ENCODE measurements around the gene SLC23A2.
A peak's percentile ranks its signal among the peaks of the same experiment; 100 is the strongest.

SLC23A2 gene

GRCh38 chr20:4836473-4836872 lies 164.8 kb downstream of the SLC23A2 start:
- DNase-seq = no peak

DNA sequence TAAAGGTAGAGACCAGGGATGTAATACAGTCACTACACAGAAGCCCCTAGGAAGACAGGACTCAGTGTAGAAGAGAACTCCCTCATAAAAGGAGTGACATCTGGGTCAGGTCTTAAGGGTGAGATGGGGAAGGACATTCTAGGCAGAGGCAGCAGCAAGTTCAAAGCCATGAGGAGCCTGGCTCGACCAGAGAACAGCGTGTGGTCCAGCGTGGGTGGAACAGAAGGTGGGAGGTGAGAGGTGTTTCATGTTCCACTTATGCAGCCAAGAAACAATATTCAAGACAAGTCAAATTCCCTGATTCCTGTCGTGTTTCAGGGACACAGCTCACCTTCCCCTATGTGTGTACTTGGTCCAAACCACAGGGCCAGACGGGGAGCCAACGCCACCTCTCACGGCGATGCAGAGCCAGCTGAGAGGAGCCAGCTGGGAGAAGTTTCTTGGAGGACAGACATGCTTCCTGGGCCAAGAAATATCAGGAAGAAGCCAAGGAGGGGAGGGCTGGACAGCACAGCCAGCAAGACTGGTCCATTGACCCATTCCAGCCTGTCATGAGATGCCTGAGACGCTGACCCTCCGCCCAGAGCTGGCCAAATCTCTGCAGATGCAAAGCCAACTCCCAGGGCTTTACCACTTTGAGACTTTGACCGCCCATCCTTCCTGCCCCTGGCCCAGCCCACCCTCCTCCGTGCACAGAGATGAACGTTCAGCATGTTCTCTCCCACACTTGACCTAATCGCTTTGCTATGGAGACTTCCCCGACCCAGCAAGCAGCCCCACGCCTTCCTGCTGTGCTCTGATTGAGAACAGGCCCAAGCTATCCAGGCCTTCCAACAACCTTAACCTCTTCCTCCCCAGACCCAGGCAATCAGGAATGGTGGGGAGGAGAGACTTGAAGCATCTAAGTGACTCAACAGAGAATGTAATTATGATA lies 165.8 kb downstream of the SLC23A2 start:
- DNase-seq = no peak

DNA sequence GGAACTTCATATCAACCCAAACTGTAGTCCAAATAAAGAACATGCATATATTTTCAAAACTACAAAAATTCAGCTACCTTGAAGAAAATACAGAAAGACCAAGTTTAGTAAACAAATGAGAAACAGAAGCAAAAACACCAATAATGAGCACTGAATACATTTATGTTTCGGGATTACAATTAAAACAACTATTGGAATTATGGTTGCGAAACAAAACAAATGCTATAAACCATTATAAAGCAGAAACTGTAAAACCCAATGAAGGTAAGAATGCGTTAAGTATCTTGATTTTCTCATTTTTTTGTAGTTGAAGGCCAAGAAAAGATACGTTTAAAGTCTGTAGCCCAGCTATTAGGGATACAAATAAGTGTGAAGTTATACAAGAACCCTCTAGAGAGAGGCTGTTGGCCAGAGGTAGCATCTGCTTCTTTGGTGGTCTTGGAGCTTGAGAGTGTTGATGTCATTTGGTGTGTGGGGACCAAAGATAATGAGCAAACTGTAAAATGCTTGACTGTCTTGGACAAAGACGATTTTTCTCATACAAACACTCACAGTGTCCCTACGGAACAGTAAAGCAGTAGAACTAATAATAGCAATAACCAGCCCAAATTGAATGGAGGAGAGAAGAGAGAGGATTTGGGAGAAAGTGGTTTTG lies 168.1 kb downstream of the SLC23A2 start:
- DNase-seq = no peak

DNA sequence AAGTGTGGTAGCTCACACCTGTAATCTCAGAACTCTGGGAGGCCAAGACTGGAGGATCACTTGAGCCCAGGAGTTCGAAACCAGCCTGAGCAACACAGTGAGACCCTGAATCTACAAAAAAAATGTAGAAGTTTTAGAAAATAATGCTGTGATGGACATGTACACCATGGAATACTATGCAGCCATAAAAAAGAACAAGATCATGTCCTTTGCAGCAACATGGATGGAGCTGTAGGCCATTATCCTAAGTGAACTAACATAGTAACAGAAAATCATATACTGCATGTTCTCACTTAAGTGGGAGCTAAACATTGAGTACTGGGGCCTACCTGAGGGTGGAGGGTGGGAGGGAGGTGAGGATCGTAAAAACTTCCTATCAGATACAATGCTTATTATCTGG lies 168.8 kb downstream of the SLC23A2 start:
- DNase-seq = no peak

DNA sequence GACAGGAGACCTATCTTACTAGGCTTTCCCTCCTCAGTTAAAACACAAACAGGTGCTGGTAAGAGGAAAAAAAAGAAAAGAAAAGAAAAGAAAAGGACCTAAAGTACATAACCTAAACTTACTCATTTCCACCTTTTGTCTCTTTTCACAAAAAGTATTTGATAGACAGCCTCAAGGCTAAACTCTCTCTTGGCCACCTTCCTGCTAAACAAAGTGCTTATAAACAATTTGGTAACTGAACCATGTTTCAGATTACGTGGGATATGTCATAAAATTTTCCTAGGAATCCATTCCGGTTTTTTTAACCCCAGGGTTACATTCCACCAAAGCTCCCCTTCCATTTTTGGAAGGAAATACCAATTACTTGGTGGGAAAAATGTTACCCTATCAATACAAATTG lies 170.6 kb downstream of the SLC23A2 start:
- no peak for DNase-seq

- no peak for DNase-seq
Observed at GRCh38 chr20:4830259-4830658, 171.1 kb downstream of the SLC23A2 start.

DNA sequence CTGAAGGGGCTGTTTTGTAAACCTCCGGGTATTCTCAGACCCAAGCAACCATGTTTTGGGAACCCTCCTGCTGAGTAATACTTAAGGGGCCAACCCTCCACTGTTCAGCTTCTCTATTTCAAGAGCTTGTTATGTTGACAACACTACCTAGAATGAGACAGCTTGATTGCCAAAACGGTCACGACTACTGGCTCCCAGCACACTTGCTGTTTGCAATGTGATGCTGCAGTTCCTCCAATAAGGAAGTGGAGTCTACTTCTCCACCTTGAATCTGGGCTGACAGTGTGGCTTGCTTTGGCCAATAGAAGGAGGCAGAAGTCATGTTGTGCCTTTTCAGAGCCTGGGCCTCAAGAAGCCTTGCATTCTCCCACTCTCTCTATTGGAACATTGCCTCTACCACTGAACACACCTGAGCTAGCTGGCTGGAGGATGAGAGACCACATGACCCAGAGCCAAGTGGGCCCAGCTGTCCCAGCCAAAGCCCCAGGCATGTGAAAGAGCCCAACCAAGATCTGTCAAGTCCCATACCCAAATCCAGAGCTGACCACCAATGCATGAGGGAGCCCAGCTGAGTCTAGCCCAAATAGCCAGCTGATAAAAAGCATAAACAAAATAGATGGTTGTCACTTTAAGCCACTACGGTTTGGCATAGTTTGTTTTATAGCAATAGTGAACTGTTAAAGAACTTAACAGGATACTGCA lies 171.6 kb downstream of the SLC23A2 start:
- no peak for DNase-seq

DNA sequence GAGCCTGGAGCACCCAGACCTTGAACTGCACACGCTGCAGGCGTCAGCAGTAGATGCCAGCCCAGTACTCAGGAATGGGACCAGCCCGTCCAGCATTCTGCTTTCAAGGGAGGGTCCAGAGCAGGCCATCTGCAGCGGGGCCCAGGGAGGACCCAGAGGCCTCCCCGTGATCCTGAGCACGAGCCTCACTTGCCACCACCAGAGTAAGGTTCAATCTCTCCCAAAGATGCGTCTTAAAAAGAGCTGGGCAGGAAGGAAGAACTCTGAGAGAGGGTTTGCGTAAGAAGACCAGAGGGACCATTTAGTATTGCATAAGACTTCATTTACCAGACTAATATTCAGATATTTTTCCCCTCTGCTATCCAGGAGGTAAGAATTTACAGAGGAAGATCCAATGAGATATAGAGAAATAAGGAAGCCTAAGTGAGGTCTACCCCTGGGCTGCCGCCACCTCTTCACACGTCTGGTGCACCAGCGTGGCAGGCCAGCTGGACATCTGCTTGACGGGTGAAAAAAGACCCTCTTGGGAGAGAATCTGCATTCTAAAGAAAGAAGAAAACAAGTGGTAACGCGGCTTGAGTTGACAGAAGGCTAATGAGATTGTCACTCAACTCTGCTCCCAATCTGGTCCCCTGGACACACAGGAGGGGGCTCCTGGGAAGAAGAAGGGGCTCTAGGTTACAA lies 172.3 kb downstream of the SLC23A2 start:
- no peak for DNase-seq

GRCh38 chr20:4821590-4821989 lies 179.7 kb downstream of the SLC23A2 start:
- no peak for DNase-seq

GRCh38 chr20:4820806-4821518 lies 180.3 kb downstream of the SLC23A2 start:
- no peak for DNase-seq

- no peak for DNase-seq
Observed at GRCh38 chr20:4819901-4820300, 181.4 kb downstream of the SLC23A2 start.

GRCh38 chr20:4817230-4817671 lies 184.1 kb downstream of the SLC23A2 start:
- DNase-seq = no peak

- DNase-seq = no peak
Observed at GRCh38 chr20:4815628-4816027, 185.7 kb downstream of the SLC23A2 start.

DNA sequence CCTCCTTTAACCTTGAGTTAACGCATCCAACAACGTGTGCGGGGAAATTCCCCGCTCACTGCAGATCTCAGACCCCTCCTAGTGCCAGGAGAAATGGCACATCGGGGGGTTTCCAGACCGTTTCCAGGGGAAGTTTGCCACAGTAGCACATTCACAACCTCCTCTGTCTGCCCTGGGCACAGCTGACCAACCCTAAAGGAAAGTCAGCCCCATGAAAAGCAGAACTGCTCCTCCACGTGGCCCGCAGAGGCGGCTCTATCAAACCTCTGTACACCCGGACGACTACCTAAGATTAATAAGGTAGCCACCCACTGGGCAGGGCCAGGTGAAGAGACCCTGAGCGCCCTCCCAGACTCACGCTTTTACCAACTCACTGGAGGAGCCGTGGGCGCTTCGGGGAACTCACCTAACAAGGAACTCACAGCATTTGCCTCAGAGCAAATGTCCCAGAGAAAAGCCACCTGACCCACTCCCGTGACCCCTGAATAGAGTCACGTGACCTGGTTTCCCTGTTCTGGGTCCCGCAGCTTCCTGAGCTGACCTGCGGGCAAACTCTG lies 186.5 kb downstream of the SLC23A2 start:
- peak; percentile 75 for DNase-seq

DNA sequence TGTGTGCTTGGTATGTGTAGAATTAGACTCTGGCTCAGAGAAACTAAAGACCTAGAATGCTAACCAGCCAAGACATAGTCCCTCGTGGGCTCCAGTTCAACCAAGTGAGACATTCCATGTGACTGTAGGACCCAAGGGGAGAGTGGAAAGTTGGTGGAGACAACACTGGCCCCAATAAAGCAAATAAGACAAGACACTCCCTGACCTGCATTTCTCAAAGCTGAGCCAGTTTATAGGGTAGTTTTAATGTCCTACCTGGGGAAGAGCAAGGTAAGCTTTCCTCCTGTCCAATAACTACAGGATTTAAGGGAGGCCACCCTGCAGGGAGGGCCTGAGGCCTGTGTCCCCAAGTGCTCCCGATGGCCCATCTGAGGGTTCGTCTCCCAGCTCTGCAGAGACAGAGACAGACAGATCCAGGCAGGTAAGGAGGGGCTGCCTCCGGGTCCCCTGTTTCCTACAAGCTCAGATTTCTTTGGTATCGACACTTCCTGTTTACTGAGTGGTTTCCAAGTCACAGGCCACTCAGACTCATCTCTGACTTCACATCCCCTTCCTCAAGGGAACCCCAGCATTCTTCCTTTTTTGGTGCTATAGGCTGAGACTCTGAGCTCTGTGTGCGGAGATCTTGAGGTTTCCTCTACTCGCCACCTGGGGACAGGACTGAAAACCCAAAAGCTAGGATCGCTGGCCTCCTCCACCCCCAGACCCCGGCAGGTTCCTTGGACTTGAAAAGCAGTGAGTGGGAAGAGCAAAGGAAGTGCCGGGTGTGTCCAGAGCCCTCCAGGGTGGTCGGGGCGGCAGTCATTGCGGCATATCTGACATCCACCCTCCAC lies 187.2 kb downstream of the SLC23A2 start:
- DNase-seq = peak; percentile 62

DNA sequence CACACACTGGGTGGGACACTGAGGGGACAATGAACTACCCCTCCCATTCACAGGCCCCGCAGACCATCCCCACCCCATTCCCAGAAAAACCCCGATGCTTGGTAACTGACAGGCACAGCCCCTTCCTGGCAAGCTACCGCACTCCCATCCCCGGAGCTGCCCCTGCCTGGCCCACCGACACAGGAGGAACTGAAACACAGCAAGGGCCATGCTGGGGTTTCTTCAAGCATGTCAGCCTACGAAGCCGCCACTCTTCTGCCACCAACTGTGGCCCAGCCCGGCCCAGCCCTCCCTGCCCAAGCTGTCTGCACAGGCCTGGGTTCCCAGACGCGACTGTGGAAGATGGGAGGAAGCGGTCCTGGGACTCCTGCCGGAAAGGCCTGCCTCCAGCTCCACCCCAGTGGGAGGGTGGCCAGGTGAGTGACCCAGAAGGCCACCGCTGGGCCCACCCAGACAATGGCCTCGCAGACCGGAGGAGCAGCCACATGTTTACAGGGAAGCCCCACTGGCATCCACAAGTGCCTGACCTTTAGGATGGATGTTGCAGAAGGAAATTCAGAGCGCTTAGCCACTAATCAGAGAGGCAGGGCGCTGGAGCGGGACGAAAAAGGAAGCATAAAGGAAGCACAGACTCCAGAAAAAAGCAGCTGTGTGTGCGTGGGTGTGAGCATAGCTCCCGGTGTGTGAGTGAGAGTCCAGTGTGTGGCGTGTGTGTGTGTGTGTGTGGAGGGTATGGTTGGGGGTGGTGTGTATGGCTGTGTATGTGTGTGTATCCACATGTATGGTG lies 188.0 kb downstream of the SLC23A2 start:
- peak; percentile 52 for DNase-seq

- DNase-seq = peak; percentile 24
Observed at GRCh38 chr20:4812641-4813075, 188.7 kb downstream of the SLC23A2 start.

- peak; percentile 26 for DNase-seq
Observed at GRCh38 chr20:4812216-4812615, 189.1 kb downstream of the SLC23A2 start.

DNA sequence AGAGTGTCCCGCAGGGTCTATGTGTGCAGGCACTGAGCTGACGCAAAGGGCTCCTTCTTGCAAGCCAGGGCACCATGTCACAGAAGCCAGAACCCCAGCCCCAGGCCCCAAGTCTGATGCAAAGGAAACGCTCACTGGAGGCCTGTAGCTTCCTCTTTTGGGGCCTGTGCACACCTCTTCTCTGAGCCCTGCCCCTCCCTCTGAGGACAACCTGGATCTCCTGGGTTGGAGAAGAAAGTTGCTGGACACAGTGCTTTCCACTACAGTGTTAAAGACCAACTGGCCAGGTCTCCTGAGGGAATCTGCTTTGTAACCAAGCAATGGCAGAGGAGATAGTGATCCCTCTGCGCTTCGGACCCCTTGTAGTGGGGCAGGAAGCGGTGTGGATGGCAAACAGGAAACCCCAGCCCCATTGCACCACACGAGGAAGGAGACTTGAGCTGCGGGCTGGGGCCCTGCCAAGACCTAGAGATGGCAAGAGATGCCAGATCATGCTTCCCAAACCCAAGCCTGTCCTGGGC lies 189.6 kb downstream of the SLC23A2 start:
- DNase-seq = peak; percentile 51

DNA sequence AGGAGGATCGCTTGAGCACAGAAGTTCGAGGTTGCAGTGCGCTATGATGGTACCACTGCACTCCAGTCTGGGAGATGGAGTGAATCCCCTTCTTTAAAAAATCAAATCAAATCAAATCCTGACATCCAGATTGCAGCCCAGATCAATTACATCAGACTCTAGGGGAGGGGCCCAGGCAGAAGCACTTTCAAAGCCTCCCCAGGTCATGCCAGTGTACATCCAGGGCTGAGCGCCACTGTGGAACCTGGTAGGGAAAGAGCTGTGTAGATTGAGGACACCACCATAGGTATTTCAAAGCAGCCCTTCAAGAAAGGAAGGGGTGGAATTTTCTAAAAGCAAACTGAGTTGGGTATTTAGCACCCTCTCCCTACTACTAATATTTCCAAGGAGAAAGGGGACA lies 190.1 kb downstream of the SLC23A2 start:
- DNase-seq = no peak
